GM12875 (cell line): ENCODE data around the gene FAM210B.
"Not testable (repeated sequence)": the region's sequence is repeated elsewhere in the genome, so short reads cannot be mapped to it uniquely, and the experiment has no call there.

ENCODE experiments used
- H3K4me3 ChIP-seq: one replicate; pipeline ENCODE4 v1.5.1; 2011; ENCODE audit warnings: low read depth, low read length, control low read depth
- TF ChIP-seq, protein P1 (sequence below): IDR thresholded peaks from 2 replicates; pipeline ENCODE4 v1.5.1; 2011; ENCODE audit warnings: low read depth, mild to moderate bottlenecking, control low read depth, inconsistent platforms, low read length, moderate library complexity, borderline replicate concordance; ENCODE audit not compliant: insufficient read depth

FAM210B gene

DNA sequence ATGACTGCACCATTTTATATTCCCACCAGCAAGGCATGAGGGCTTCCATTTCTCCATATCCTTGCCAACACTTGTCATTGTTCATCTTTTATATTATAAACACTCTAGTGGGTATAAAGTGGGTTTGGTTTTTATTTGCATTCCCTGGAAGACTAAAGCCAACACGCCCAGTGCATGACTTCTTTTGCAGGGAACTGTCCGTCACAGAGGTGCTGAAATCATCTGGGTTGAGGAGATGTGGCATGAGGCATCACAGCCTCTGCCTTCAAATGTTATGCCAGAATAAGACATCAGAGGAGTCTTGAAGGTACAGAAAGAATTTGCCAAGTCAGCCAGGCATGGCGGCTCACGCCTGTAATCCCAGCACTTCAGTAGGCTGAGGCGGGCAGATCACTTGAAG, 29.9 kb upstream of the FAM210B start:
- TF ChIP-seq, protein P1, sequence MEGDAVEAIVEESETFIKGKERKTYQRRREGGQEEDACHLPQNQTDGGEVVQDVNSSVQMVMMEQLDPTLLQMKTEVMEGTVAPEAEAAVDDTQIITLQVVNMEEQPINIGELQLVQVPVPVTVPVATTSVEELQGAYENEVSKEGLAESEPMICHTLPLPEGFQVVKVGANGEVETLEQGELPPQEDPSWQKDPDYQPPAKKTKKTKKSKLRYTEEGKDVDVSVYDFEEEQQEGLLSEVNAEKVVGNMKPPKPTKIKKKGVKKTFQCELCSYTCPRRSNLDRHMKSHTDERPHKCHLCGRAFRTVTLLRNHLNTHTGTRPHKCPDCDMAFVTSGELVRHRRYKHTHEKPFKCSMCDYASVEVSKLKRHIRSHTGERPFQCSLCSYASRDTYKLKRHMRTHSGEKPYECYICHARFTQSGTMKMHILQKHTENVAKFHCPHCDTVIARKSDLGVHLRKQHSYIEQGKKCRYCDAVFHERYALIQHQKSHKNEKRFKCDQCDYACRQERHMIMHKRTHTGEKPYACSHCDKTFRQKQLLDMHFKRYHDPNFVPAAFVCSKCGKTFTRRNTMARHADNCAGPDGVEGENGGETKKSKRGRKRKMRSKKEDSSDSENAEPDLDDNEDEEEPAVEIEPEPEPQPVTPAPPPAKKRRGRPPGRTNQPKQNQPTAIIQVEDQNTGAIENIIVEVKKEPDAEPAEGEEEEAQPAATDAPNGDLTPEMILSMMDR: no peak
- no peak overlapping the region for H3K4me3 ChIP-seq

DNA sequence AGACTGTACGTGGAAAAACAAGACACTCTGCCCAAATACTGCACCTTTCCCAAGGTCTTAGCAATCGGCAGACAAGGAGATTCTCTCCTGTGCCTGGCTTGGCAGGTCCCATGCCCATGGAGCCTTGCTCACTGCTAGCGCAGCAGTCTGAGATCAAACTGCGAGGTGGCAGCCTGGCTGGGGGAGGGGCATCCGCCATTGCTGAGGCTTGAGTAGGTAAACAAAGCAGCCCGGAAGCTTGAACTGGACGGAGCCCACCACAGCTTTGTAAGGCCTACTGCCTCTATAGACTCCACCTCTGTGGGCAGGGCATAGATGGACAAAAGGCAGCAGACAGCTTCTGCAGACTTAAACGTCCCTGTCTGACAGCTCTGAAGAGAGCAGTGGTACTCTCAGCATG, 22.1 kb upstream of the FAM210B start:
- not testable (repeated sequence) for H3K4me3 ChIP-seq

DNA sequence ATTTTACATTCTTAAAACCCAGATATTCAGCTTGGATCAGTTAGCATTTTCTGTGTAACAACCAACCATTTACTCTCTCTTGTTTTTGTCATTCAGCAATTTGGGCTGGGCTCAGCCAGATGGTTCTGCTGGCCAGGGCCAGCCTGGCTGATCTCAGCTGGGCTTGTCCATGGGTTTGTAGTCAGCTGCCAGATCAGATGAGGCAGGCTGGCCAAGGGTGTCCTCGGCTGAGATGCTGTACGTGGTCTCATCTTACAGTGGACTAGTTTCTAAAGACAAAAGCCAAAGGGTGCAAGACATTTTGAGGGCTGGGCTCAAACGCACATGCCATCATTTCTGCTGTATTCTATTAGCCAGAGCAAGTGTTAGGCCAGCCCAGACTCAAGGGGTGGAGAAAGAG, 16.0 kb upstream of the FAM210B start:
- TF ChIP-seq, protein P1: no peak
- H3K4me3 ChIP-seq: no peak overlapping the region

DNA sequence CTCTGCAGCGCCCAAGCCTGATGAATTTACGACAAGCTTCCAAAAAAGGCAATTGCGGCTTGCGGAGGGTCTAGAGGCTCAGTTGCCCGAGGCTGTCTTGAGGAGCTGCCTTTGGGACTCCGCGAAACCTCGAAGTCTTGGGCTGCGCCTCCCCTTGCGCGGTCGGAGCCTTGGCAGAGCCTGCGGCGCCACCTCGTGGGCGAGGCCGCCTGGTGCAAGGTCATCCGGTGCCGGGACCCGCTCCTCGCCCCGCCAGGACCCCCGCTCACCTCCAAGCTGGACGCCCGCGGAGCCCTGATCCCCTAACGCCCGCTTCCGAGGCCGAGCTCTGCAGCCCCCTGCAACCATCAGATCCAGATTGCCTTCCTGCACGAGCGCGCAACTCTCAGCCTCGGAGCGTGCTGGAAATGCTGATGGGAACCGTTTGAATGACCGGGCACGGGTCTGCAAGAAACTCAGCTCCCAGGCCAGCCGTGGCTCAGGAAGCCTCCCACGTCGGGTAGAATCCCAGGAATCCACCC, 14.9 kb upstream of the FAM210B start:
- H3K4me3 ChIP-seq: no peak overlapping the region
- TF ChIP-seq, protein P1: peak; percentile 83

DNA sequence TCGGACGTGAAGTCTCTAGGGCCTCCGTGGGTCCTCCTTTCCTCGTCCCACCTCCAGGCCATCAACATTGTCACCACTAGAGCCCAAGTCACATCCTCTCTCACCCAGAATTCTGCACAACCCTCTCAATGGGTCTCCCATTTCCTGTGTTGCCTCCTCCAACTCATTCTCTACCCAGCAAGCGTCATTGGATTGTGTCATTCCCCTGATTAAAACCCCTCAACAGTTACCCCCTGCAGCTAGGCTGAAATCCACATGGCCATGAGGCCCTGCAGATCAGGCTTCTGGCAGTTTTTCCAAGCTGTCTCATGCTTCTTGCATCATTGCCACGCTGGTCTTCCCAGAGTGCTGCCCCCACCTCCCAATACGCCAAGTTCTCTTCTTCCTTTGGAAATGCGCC, 12.9 kb upstream of the FAM210B start:
- TF ChIP-seq, protein P1: no peak
- no peak overlapping the region for H3K4me3 ChIP-seq

DNA sequence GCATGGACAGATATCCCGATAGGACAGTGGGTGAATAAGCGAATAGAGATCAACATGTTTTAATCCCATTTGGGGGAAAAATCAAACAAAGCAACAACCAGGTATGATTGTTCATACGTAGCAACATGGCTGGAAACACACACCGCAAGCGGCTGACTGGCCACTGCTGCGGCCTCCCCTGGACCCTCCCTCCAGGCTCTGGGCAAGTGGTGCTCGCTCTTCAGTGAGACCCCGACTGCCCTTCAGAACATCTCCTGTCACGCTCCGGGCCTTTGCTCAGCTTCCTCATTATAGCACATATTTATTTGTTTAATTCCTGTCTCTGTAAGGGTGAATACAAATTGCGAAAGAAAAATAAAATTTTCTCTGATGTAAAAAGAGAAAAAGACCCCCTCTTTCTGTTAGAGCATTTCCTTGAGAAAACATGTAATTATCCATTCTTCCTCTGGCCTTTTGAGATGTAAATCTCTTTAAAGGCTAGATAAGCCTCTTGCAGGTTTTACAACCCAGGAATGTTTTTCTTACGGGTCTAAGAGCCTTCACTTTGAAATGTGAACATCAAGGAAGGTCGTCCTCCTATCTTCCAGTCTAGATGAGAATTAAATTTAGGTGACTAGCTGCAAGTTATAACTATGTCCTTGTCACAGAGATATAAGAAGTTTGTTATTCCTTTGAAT, 11.0 kb upstream of the FAM210B start:
- TF ChIP-seq, protein P1: no peak
- no peak overlapping the region for H3K4me3 ChIP-seq

DNA sequence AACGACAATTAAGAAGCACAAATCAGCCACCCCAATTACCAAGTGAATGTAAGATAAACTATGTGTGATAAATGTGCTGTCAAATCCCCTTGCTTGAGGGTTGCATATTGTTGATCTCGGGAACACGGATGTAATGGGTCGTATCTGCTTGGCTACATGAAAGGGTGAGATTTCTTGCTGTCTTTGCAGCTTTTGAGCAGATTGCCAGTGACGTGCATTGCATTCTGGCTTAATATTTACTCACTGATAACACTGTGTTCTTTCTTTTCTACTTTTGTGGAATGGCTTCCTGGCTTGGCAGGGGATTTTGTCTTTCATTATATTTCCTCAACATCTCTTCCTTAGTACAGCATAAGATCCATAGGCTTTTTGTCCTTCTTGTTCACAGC, 10.5 kb upstream of the FAM210B start:
- H3K4me3 ChIP-seq: no peak overlapping the region
- TF ChIP-seq, protein P1: no peak
